ENCODE data around the gene CXXC5. TPM values are rescaled to one million over a fixed set of nuclear protein-coding genes. Genes with fewer than 3 reads are reported as not detected.

CXXC5 gene
- total RNA-seq, 2 experiments from 2014 or later = 26.7 to 113 TPM

DNA sequence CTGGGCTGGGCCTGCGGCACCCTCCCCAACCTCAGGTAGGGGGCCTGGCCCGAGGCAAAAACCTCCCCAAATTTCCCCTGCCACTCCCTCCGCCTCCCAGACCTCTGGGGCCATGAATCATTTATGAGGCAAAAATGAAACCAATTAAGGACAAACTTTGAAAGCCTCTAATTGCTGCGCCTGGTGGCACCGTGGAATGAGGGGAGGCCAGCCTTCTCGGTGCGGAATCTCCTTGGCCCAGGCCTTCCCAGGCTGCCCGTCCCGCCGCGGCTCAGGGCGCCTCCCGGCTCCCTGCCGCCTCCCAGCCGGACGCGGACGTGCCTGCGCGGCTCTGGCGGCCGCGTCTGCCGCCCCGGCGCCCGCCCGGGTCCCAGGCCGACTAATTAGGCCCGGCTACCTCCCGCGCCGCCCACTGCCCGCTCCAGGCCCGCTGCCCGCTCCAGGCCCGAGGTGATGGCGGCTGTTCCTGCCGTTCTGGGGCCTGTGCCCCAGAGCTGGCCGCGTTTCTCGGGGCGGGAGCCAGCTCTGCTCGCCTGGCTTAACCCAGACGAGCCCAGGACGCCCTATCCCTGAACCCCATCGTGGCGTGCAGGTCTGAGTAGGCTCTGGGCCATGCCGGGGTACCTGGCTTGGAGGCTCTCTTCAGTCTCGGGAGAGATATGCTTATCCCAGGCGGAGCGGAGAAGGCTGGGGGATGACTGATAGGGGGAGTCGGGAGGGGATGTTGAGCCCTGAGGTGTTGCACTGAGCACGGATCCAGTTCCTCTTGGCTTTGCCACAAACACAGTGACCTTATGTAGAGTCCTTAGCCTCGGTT is 20.1 kb downstream of the CXXC5 start:
- H4K20me1 ChIP-seq (ENCODE audit: insufficient read depth, low read length) = no peaks in the 10 kb centered on the region
- DNase-seq (ENCODE audit: low spot score) = peak; percentile 56
- H3K9me3 ChIP-seq (ENCODE audit: low read length) = no peaks in the 10 kb centered on the region
- CTCF ChIA-PET (ENCODE audit: unreplicated experiment) = interaction anchor here (0.7 to 2.2 kb wide), 4 partner anchors 14 to 246 kb away, joined by 3 to 7 read pairs (median 4); no protein-coding TSS in a partner anchor
- H3K4me1 ChIP-seq (ENCODE audit: insufficient read depth, low read length, poor library complexity, severe bottlenecking) = peaks cover 89% of the 10 kb centered on the region
- H2AFZ ChIP-seq (ENCODE audit: low read length) = no peak overlapping the region
- POLR2A ChIA-PET = interaction anchor here (1.2 to 6.6 kb wide), 5 partner anchors 8 to 73 kb away, joined by 3 to 73 read pairs (median 8); partner anchors contain the start of gene CXXC5
- H3K9me2 ChIP-seq (ENCODE audit: insufficient read depth, low read length) = no peaks in the 10 kb centered on the region
- TF ChIP-seq EZH2phosphoT487 (IDR thresholded peaks at IDR 0.05; ENCODE audit: borderline replicate concordance, low read depth, low read length) = no peak
- TF ChIP-seq, protein P1, sequence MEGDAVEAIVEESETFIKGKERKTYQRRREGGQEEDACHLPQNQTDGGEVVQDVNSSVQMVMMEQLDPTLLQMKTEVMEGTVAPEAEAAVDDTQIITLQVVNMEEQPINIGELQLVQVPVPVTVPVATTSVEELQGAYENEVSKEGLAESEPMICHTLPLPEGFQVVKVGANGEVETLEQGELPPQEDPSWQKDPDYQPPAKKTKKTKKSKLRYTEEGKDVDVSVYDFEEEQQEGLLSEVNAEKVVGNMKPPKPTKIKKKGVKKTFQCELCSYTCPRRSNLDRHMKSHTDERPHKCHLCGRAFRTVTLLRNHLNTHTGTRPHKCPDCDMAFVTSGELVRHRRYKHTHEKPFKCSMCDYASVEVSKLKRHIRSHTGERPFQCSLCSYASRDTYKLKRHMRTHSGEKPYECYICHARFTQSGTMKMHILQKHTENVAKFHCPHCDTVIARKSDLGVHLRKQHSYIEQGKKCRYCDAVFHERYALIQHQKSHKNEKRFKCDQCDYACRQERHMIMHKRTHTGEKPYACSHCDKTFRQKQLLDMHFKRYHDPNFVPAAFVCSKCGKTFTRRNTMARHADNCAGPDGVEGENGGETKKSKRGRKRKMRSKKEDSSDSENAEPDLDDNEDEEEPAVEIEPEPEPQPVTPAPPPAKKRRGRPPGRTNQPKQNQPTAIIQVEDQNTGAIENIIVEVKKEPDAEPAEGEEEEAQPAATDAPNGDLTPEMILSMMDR (conservative IDR thresholded peaks at IDR 0.05; ENCODE audit: low read length) = no peak
- intact Hi-C loops (cut with micrococcal nuclease; ENCODE audit: unreplicated experiment) = no loop called here
- peak overlapping the region; percentile 99 for H3K27ac ChIP-seq (ENCODE audit: low read depth, low read length, poor library complexity, severe bottlenecking)
- H3K4me3 ChIP-seq (ENCODE audit: low read depth, low read length, poor library complexity, severe bottlenecking) = peak overlapping the region; percentile 74
- H3K4me2 ChIP-seq (ENCODE audit: low read length) = peak overlapping the region; percentile 94
- peaks cover 85% of the 10 kb centered on the region for H3K79me2 ChIP-seq (ENCODE audit: insufficient read depth, low read depth, low read length)
- BruUV-seq (replicated peaks) = no TSS peak
- H3K36me3 ChIP-seq (ENCODE audit: insufficient read depth, low read length) = peaks cover 18% of the 10 kb centered on the region; the same call in 1 of the 2 replicates

DNA sequence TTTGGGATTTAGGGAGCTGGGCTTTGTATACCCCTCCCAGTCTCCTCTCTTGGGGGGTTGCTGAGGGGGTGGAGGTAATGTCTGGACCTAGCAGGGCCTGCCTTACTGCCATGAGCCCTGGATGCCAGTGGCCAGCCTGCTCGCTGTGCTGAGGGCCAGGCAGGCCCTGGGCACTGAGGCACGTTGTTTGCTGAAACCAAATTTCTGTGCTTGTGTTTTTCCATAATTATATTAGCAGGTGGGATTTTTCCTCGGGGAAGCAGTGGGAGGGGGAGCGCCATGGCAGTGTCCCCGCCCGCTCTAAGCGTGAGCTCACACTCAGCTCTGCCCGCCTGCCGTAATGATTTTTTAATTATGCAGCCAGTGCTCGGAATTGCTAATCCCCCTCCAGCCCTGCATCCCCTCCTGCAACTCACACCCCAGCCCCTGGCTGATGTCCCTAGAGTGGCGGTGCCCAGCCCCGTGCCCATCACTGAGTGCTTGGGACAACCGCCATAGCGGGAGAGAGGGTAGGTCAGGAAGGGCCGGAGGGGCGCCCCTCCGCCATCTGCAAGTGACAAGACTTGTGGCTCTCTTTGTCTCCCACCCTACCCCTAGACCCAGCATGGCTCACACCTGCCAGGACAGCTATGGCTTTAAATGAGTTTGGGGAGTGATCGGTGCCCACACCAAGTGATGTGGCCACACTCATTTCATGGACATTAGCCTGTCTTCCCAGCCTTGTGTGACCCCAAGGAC is 20.9 kb downstream of the CXXC5 start:
- ChIA-PET CTCF (ENCODE audit: unreplicated experiment) (interaction anchor here (0.7 to 1.1 kb wide), 4 partner anchors 15 to 247 kb away, joined by 3 to 4 read pairs (median 3); no protein-coding TSS in a partner anchor), POLR2A (interaction anchor here (1.1 to 6.6 kb wide), 5 partner anchors 8 to 35 kb away, joined by 6 to 73 read pairs (median 8); partner anchors contain the start of gene CXXC5)
- BruUV-seq (replicated peaks) = TSS peak; percentile 66
- Histone ChIP-seq H3K9me2 (ENCODE audit: insufficient read depth, low read length) (no peaks in the 10 kb centered on the region), H3K79me2 (ENCODE audit: insufficient read depth, low read depth, low read length) (peaks cover 85% of the 10 kb centered on the region), H3K4me3 (ENCODE audit: low read depth, low read length, poor library complexity, severe bottlenecking) (peak overlapping the region; percentile 74), H3K9me3 (ENCODE audit: low read length) (no peaks in the 10 kb centered on the region), H3K4me2 (ENCODE audit: low read length) (peak overlapping the region; percentile 94), H2AFZ (ENCODE audit: low read length) (no peak overlapping the region), H3K27ac (ENCODE audit: low read depth, low read length, poor library complexity, severe bottlenecking) (peak overlapping the region; percentile 99), H3K4me1 (ENCODE audit: insufficient read depth, low read length, poor library complexity, severe bottlenecking) (peaks cover 89% of the 10 kb centered on the region), H4K20me1 (ENCODE audit: insufficient read depth, low read length) (no peaks in the 10 kb centered on the region), H3K36me3 (ENCODE audit: insufficient read depth, low read length) (peaks cover 19% of the 10 kb centered on the region; the same call in 1 of the 2 replicates)
- no peak for TF ChIP-seq EZH2phosphoT487 (IDR thresholded peaks at IDR 0.05; ENCODE audit: borderline replicate concordance, low read depth, low read length)
- TF ChIP-seq, protein P1 (conservative IDR thresholded peaks at IDR 0.05; ENCODE audit: low read length) = no peak; the same call in 1 of the 2 replicates
- peak; percentile 49 for DNase-seq (ENCODE audit: low spot score)
- intact Hi-C loops (cut with micrococcal nuclease; ENCODE audit: unreplicated experiment) = no loop called here
